AG04450 (cell line): ENCODE data around the gene LRCH1. TPM values are rescaled to one million over a fixed set of nuclear protein-coding genes. Genes with fewer than 3 reads are reported as not detected.

Experiments used
- CTCF ChIA-PET: fragments of 300-600, 350-600 bp; formaldehyde crosslinking; extraction: SDS; loops from one replicate; lab custom pipeline; 2022; ENCODE audit warnings: antibody characterized with exemption, inconsistent platforms; lab: Charles Lee
- POLR2A ChIA-PET: fragments of 350-600 bp; formaldehyde crosslinking; extraction: SDS; loops from one replicate; lab custom pipeline; 2021; ENCODE audit warnings: antibody characterized with exemption, inconsistent platforms; lab: Yijun Ruan, JAX
- DNase-seq: peaks from one replicate; pipeline ENCODE4 v3.0.0-alpha.2; 2011; ENCODE audit warnings: low read depth, low spot score
- H3K27ac ChIP-seq: one replicate; pipeline ENCODE4 v1.5.1; 2012; ENCODE audit warnings: low read depth, low read length, control low read depth
- H3K27me3 ChIP-seq: one replicate; pipeline ENCODE4 v1.6.0; 2012; ENCODE audit warnings: low read length; ENCODE audit not compliant: control insufficient read depth, insufficient read depth
- H3K4me3 ChIP-seq: 2 replicates; pipeline ENCODE4 v1.5.1; 2011; ENCODE audit warnings: mild to moderate bottlenecking, low read depth, low read length, control low read depth
- H3K9me3 ChIP-seq: 2 replicates; pipeline ENCODE4 v1.5.1; 2012; ENCODE audit warnings: low read length; ENCODE audit not compliant: control insufficient read depth, insufficient read depth
- CTCF ChIP-seq: IDR thresholded peaks from 2 replicates; pipeline ENCODE4 v1.5.1; 2011; ENCODE audit warnings: low read depth, low read length, control low read depth, inconsistent platforms
- polyA plus RNA-seq: library from polyadenylated mRNA; depleted of rRNA; stranded (reverse); fragments of >200 nt; gene quantifications from 2 replicates; pipeline ENCODE4 v1.2.3, GENCODE V29; 2011

LRCH1 gene
- polyA plus RNA-seq, 1 experiment: 17.4 TPM

GRCh38 chr13:46521921-46522747, 30.8 kb upstream of the LRCH1 start:
- no peak overlapping the region for H3K27ac ChIP-seq
- ChIA-PET CTCF (interaction anchor here (1.2 to 1.7 kb wide), 2 partner anchors 30 to 200 kb away, joined by 3 to 4 read pairs; no protein-coding TSS in a partner anchor), POLR2A (no interaction called here)
- no peak overlapping the region for H3K4me3 ChIP-seq
- TF ChIP-seq CTCF: no peak
- peaks cover 29% of the 10 kb centered on the region for H3K27me3 ChIP-seq
- DNase-seq: no peak
- peaks cover 2% of the 10 kb centered on the region; the same call in 1 of the 2 replicates for H3K9me3 ChIP-seq

GRCh38 chr13:46522748-46523030, 30.3 kb upstream of the LRCH1 start:
- TF ChIP-seq CTCF: no peak
- DNase-seq: no peak
- Histone ChIP-seq H3K9me3 (peaks cover 2% of the 10 kb centered on the region; the same call in 1 of the 2 replicates), H3K27me3 (peaks cover 29% of the 10 kb centered on the region), H3K4me3 (no peak overlapping the region), H3K27ac (no peak overlapping the region)
- ChIA-PET CTCF (interaction anchor here (1.2 to 1.7 kb wide), 2 partner anchors 29 to 199 kb away, joined by 3 to 4 read pairs; no protein-coding TSS in a partner anchor), POLR2A (no interaction called here)

GRCh38 chr13:46523972-46524752, 28.8 kb upstream of the LRCH1 start:
- POLR2A ChIA-PET: no interaction called here
- H3K9me3 ChIP-seq: peaks cover 2% of the 10 kb centered on the region; the same call in 1 of the 2 replicates
- peaks cover 32% of the 10 kb centered on the region for H3K27me3 ChIP-seq
- no peak for DNase-seq
- no peak overlapping the region for H3K27ac ChIP-seq
- CTCF ChIA-PET: interaction anchor here (1.7 kb wide), 1 partner anchor 197 kb away, joined by 6 read pairs; no protein-coding TSS in a partner anchor
- no peak for TF ChIP-seq CTCF
- H3K4me3 ChIP-seq: no peak overlapping the region

GRCh38 chr13:46526100-46526735, 26.8 kb upstream of the LRCH1 start:
- Histone ChIP-seq H3K4me3 (no peak overlapping the region), H3K27me3 (peaks cover 32% of the 10 kb centered on the region), H3K9me3 (peaks cover 2% of the 10 kb centered on the region; the same call in 1 of the 2 replicates), H3K27ac (no peak overlapping the region)
- ChIA-PET CTCF (interaction anchor here (1.0 kb wide), 1 partner anchor 194 kb away, joined by 3 read pairs; no protein-coding TSS in a partner anchor), POLR2A (no interaction called here)
- TF ChIP-seq CTCF: no peak
- DNase-seq: no peak
